SK-N-SH treated with all-trans-retinoic acid at 6 μM for 48 hours (cell line): ENCODE data around the gene TMEM181.
A peak's percentile ranks its signal among the peaks of the same experiment; 100 is the strongest.

ENCODE experiments used
- ATAC-seq: fragments of 200-7000 bp; cut with Tn5 transposase; 3 replicates; pipeline ENCODE4 v1.9.1; 2020; ENCODE audit warnings: mild to moderate bottlenecking, moderate library complexity
- ARNTL ChIP-seq: fragments of 450-650 bp; formaldehyde crosslinking; IDR thresholded peaks from 2 replicates; pipeline ENCODE4 v1.5.0; 2020; ENCODE audit warnings: low read depth, mild to moderate bottlenecking, moderate library complexity, borderline replicate concordance
- BACH2 ChIP-seq: fragments of 250-450 bp; sonication (Bioruptor Pico); IDR thresholded peaks from 2 replicates; pipeline ENCODE4 v1.9.0; 2021; ENCODE audit warnings: mild to moderate bottlenecking, borderline replicate concordance
- CSDC2 ChIP-seq: fragments of 250-450 bp; sonication (Bioruptor Pico); IDR thresholded peaks from 2 replicates; pipeline ENCODE4 v1.5.0; 2020; ENCODE audit warnings: mild to moderate bottlenecking, moderate library complexity
- ESRRG ChIP-seq: fragments of 250-450 bp; sonication (Bioruptor Pico); IDR thresholded peaks from 2 replicates; pipeline ENCODE4 v1.6.1; 2021; ENCODE audit warnings: mild to moderate bottlenecking
- GLIS3 ChIP-seq: fragments of 250-450 bp; sonication (Bioruptor Pico); IDR thresholded peaks from 2 replicates; pipeline ENCODE4 v1.5.0; 2020; ENCODE audit warnings: mild to moderate bottlenecking, moderate library complexity
- ISL1 ChIP-seq: fragments of 250-450 bp; sonication (Bioruptor Pico); IDR thresholded peaks from 2 replicates; pipeline ENCODE4 v2.1.2; 2022; ENCODE audit warnings: mild to moderate bottlenecking, moderate library complexity
- OSR1 ChIP-seq: fragments of 250-450 bp; sonication (Bioruptor Pico); IDR thresholded peaks from 2 replicates; pipeline ENCODE4 v1.8.0; 2022; ENCODE audit warnings: moderate library complexity, mild to moderate bottlenecking, inconsistent platforms
- PPARA ChIP-seq: fragments of 250-450 bp; sonication (Bioruptor Pico); IDR thresholded peaks from 2 replicates; pipeline ENCODE4 v1.5.0; 2020; ENCODE audit warnings: mild to moderate bottlenecking, borderline replicate concordance
- RARB ChIP-seq: fragments of 250-450 bp; sonication (Bioruptor Pico); IDR thresholded peaks from 2 replicates; pipeline ENCODE4 v1.8.0; 2021; ENCODE audit warnings: mild to moderate bottlenecking, moderate library complexity
- SNAI2 ChIP-seq: fragments of 250-450 bp; sonication (Bioruptor Pico); IDR thresholded peaks from 2 replicates; pipeline ENCODE4 v1.5.0; 2020; ENCODE audit warnings: mild to moderate bottlenecking, moderate library complexity
- TCF4 ChIP-seq: fragments of 250-450 bp; sonication (Bioruptor Pico); IDR thresholded peaks from 2 replicates; pipeline ENCODE4 v1.8.0; 2021; ENCODE audit warnings: mild to moderate bottlenecking, moderate library complexity, borderline replicate concordance
- TOX ChIP-seq: fragments of 250-450 bp; sonication (Bioruptor Pico); IDR thresholded peaks from 2 replicates; pipeline ENCODE4 v1.8.0; 2021; ENCODE audit warnings: mild to moderate bottlenecking, moderate library complexity, borderline replicate concordance
- ZC3H10 ChIP-seq: fragments of 250-450 bp; sonication (Bioruptor Pico); IDR thresholded peaks from 2 replicates; pipeline ENCODE4 v1.5.1; 2021; ENCODE audit warnings: mild to moderate bottlenecking, moderate library complexity
- ZFP3 ChIP-seq: fragments of 250-450 bp; sonication (Bioruptor Pico); IDR thresholded peaks from 2 replicates; pipeline ENCODE4 v1.5.0; 2020; ENCODE audit warnings: mild to moderate bottlenecking, moderate library complexity
- ZFP30 ChIP-seq: fragments of 450-650 bp; formaldehyde crosslinking; IDR thresholded peaks from 2 replicates; pipeline ENCODE4 v1.5.0; 2022; ENCODE audit warnings: mild to moderate bottlenecking, moderate library complexity
- ZNF565 ChIP-seq: fragments of 450-650 bp; formaldehyde crosslinking; conservative IDR thresholded peaks from 2 replicates; pipeline ENCODE4 v1.5.0; 2020; ENCODE audit warnings: low read depth, mild to moderate bottlenecking, moderate library complexity
- ZNF70 ChIP-seq: fragments of 450-650 bp; formaldehyde crosslinking; IDR thresholded peaks from 2 replicates; pipeline ENCODE4 v1.5.0; 2020; ENCODE audit warnings: mild to moderate bottlenecking, moderate library complexity
- ZNF8 ChIP-seq: fragments of 450-650 bp; formaldehyde crosslinking; IDR thresholded peaks from 2 replicates; pipeline ENCODE4 v1.5.0; 2020; ENCODE audit warnings: mild to moderate bottlenecking, moderate library complexity
- TF ChIP-seq, protein P1 (sequence below): fragments of 250-450 bp; sonication (Bioruptor Pico); IDR thresholded peaks from 2 replicates; pipeline ENCODE4 v1.8.0; 2021; ENCODE audit warnings: low read depth, mild to moderate bottlenecking, moderate library complexity, borderline replicate concordance
- TF ChIP-seq, protein P2 (sequence below): fragments of 250-450 bp; sonication (Bioruptor Pico); IDR thresholded peaks from 2 replicates; pipeline ENCODE4 v1.5.0; 2020; ENCODE audit warnings: mild to moderate bottlenecking, moderate library complexity
- TF ChIP-seq, protein P3 (sequence below): fragments of 250-450 bp; sonication (Bioruptor Pico); IDR thresholded peaks from 2 replicates; pipeline ENCODE4 v1.5.1; 2021; ENCODE audit warnings: mild to moderate bottlenecking, moderate library complexity
- TF ChIP-seq, protein P4 (sequence below): fragments of 250-450 bp; sonication (Bioruptor Pico); IDR thresholded peaks from 2 replicates; pipeline ENCODE4 v1.5.1; 2020; ENCODE audit warnings: low read depth, mild to moderate bottlenecking, moderate library complexity
- TF ChIP-seq, protein P5 (sequence below): fragments of 250-450 bp; sonication (Bioruptor Pico); IDR thresholded peaks from 2 replicates; pipeline ENCODE4 v1.8.0; 2020; ENCODE audit warnings: mild to moderate bottlenecking, moderate library complexity, borderline replicate concordance

TMEM181 gene

DNA sequence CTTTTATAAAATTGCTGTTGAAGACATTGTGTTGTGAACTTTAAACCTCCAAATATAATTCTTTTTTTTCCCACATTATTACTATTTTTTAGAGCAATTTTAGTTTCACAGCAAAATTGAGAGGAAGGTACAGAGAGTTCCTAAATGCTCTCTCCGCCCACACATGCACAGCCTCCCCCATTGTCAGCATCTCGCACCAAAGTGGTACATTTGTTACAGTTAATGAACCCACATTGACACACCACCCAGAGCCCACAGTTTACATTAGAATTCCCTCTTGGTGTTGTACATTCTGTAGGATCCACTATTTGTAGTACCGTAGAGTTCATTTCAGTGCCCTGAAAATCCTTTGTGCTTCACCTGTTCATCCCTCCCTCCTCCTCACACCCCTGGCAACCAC is 33.8 kb downstream of the TMEM181 start (continued):
- TF ChIP-seq PPARA (CRISPR knock-in tag) = no peak
- TF ChIP-seq, all 23 proteins: peak for 0

DNA sequence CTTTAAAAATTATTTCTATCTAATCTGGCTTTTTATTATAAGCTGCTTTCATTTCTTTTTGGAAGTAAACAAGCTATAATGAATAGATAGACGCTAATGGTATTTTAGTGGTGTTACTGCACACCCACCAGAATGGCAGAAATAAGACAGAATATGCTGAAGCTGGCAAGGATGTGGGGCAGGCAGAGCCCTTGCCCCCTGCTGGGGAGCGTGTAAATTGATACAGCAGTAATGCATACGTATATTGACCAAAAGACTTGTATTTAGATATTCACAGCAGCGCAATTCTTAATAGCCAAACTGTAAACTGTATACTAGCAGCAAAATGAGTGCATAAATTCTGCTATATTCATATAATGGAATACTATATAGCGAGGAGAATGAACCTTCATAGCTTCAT is 35.3 kb downstream of the TMEM181 start:
- 0 out of 3 replicates have a peak, but pooled peaks have one; percentile 28 for ATAC-seq
- TF ChIP-seq, protein P1, sequence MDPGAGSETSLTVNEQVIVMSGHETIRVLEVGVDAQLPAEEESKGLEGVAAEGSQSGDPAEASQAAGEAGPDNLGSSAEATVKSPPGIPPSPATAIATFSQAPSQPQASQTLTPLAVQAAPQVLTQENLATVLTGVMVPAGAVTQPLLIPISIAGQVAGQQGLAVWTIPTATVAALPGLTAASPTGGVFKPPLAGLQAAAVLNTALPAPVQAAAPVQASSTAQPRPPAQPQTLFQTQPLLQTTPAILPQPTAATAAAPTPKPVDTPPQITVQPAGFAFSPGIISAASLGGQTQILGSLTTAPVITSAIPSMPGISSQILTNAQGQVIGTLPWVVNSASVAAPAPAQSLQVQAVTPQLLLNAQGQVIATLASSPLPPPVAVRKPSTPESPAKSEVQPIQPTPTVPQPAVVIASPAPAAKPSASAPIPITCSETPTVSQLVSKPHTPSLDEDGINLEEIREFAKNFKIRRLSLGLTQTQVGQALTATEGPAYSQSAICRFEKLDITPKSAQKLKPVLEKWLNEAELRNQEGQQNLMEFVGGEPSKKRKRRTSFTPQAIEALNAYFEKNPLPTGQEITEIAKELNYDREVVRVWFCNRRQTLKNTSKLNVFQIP = no peak
- TF ChIP-seq ZNF8 (CRISPR knock-in tag) (no peak), ZFP30 (CRISPR knock-in tag) (no peak), ESRRG (CRISPR knock-in tag) (no peak), TOX (CRISPR knock-in tag) (no peak), PPARA (CRISPR knock-in tag) (no peak), SNAI2 (CRISPR knock-in tag) (no peak), CSDC2 (CRISPR knock-in tag) (no peak), ZNF565 (CRISPR knock-in tag) (no peak), ZFP3 (CRISPR knock-in tag) (no peak), GLIS3 (CRISPR knock-in tag) (no peak), TCF4 (no peak), OSR1 (CRISPR knock-in tag) (no peak), ZNF70 (CRISPR knock-in tag) (no peak), BACH2 (CRISPR knock-in tag) (no peak), ARNTL (CRISPR knock-in tag) (no peak)
- TF ChIP-seq, protein P2, sequence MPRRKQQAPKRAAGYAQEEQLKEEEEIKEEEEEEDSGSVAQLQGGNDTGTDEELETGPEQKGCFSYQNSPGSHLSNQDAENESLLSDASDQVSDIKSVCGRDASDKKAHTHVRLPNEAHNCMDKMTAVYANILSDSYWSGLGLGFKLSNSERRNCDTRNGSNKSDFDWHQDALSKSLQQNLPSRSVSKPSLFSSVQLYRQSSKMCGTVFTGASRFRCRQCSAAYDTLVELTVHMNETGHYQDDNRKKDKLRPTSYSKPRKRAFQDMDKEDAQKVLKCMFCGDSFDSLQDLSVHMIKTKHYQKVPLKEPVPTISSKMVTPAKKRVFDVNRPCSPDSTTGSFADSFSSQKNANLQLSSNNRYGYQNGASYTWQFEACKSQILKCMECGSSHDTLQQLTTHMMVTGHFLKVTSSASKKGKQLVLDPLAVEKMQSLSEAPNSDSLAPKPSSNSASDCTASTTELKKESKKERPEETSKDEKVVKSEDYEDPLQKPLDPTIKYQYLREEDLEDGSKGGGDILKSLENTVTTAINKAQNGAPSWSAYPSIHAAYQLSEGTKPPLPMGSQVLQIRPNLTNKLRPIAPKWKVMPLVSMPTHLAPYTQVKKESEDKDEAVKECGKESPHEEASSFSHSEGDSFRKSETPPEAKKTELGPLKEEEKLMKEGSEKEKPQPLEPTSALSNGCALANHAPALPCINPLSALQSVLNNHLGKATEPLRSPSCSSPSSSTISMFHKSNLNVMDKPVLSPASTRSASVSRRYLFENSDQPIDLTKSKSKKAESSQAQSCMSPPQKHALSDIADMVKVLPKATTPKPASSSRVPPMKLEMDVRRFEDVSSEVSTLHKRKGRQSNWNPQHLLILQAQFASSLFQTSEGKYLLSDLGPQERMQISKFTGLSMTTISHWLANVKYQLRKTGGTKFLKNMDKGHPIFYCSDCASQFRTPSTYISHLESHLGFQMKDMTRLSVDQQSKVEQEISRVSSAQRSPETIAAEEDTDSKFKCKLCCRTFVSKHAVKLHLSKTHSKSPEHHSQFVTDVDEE (CRISPR knock-in tag) = no peak
- TF ChIP-seq, protein P3, sequence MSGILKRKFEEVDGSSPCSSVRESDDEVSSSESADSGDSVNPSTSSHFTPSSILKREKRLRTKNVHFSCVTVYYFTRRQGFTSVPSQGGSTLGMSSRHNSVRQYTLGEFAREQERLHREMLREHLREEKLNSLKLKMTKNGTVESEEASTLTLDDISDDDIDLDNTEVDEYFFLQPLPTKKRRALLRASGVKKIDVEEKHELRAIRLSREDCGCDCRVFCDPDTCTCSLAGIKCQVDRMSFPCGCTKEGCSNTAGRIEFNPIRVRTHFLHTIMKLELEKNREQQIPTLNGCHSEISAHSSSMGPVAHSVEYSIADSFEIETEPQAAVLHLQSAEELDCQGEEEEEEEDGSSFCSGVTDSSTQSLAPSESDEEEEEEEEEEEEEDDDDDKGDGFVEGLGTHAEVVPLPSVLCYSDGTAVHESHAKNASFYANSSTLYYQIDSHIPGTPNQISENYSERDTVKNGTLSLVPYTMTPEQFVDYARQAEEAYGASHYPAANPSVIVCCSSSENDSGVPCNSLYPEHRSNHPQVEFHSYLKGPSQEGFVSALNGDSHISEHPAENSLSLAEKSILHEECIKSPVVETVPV (CRISPR knock-in tag) = no peak
- TF ChIP-seq, protein P4, sequence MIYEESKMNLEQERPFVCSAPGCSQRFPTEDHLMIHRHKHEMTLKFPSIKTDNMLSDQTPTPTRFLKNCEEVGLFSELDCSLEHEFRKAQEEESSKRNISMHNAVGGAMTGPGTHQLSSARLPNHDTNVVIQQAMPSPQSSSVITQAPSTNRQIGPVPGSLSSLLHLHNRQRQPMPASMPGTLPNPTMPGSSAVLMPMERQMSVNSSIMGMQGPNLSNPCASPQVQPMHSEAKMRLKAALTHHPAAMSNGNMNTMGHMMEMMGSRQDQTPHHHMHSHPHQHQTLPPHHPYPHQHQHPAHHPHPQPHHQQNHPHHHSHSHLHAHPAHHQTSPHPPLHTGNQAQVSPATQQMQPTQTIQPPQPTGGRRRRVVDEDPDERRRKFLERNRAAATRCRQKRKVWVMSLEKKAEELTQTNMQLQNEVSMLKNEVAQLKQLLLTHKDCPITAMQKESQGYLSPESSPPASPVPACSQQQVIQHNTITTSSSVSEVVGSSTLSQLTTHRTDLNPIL = no peak

DNA sequence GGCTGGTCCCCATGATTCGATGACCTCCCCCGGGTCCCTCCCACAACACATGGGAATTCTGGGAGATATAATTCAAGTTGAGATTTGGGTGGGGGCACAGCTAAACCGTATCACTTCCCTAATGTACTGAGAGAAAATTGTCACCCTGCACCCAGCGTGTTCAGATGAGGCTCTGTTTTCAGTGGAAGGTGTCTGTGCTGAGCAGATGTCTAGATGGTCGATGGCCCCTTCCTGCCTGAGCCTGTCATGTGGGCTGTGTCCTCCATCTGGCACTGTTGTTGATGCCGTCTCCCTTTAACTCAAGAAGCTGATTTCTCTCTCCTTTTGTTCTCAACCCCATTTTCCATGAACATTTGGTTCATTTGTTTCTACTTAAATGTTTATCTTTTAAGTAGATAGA is 37.0 kb downstream of the TMEM181 start:
- TF ChIP-seq ZC3H10 (no peak), RARB (CRISPR knock-in tag) (no peak)
- ATAC-seq = no peak

DNA sequence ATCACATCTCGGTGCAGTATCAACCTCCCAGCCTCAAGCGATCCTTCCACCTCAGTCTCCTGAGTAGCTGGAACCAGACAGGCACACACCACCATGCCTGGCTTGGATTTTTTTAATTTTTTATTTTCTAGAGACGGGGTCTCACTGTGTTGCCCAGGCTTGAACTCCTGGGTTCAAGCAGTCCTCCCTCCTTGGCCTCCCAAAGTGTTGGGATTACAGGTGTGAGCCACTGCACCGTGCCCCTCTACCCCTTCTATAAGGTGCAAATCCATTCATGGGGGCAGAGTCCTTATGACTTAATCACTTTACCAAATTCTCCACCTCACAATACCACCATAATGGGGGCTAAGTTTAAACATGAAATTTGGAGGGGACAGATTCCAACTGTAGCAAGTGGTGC is 37.7 kb downstream of the TMEM181 start:
- no peak for ATAC-seq
- TF ChIP-seq TOX (CRISPR knock-in tag) = no peak
- no peak for TF ChIP-seq SNAI2 (CRISPR knock-in tag)
- TF ChIP-seq ARNTL (CRISPR knock-in tag) = no peak
- TF ChIP-seq ZNF565 (CRISPR knock-in tag) = no peak
- TF ChIP-seq ZC3H10 = no peak
- no peak for TF ChIP-seq ISL1 (CRISPR knock-in tag)
- TF ChIP-seq ZNF70 (CRISPR knock-in tag) = no peak
- no peak for TF ChIP-seq OSR1 (CRISPR knock-in tag)
- no peak for TF ChIP-seq ZFP3 (CRISPR knock-in tag)
- TF ChIP-seq PPARA (CRISPR knock-in tag) = no peak
- TF ChIP-seq, protein P2 (CRISPR knock-in tag) = no peak
- TF ChIP-seq, protein P5, sequence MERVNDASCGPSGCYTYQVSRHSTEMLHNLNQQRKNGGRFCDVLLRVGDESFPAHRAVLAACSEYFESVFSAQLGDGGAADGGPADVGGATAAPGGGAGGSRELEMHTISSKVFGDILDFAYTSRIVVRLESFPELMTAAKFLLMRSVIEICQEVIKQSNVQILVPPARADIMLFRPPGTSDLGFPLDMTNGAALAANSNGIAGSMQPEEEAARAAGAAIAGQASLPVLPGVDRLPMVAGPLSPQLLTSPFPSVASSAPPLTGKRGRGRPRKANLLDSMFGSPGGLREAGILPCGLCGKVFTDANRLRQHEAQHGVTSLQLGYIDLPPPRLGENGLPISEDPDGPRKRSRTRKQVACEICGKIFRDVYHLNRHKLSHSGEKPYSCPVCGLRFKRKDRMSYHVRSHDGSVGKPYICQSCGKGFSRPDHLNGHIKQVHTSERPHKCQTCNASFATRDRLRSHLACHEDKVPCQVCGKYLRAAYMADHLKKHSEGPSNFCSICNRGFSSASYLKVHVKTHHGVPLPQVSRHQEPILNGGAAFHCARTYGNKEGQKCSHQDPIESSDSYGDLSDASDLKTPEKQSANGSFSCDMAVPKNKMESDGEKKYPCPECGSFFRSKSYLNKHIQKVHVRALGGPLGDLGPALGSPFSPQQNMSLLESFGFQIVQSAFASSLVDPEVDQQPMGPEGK = no peak
- TF ChIP-seq RARB (CRISPR knock-in tag) = no peak
- no peak for TF ChIP-seq BACH2 (CRISPR knock-in tag)
- TF ChIP-seq, protein P4 = no peak
